Colonic mucosa (tissue), 4 donors: ENCODE results near the gene IL1R2. TPM values are rescaled to one million over a fixed set of nuclear protein-coding genes. Genes with fewer than 3 reads are reported as not detected.

Source experiments
- DNase-seq: peaks from one replicate; pipeline ENCODE4 v3.0.0-alpha.2; 2020
- H3K27ac ChIP-seq: fragments of 200-600 bp; one replicate; pipeline ENCODE4 v1.8.0; 2021
- H3K27me3 ChIP-seq: fragments of 200-600 bp; one replicate; pipeline ENCODE4 v1.8.0; 2021
- H3K36me3 ChIP-seq: fragments of 200-600 bp; one replicate; pipeline ENCODE4 v1.8.0; 2021
- H3K4me1 ChIP-seq: fragments of 200-600 bp; one replicate; pipeline ENCODE4 v1.8.0; 2021; ENCODE audit warnings: mild to moderate bottlenecking
- H3K4me3 ChIP-seq: fragments of 200-600 bp; one replicate; pipeline ENCODE4 v1.8.0; 2021
- H3K9ac ChIP-seq, 2 donors: one replicate each; pipeline ENCODE4 v1.7.0; 2013; ENCODE audit warnings: control low read depth in 2 of 2, low read depth in 2 of 2, low read length in 2 of 2
- H3K9me3 ChIP-seq: fragments of 200-600 bp; one replicate; pipeline ENCODE4 v1.8.0; 2021
- CTCF ChIP-seq: fragments of 200-600 bp; IDR thresholded peaks from one replicate; pipeline ENCODE4 v1.8.0; 2022; ENCODE audit warnings: antibody characterized with exemption, mild to moderate bottlenecking
- intact Hi-C: fragments of 100-400 bp; cut with DNase I; formaldehyde crosslinking; loops from one replicate; pipeline ENCODE4 v1.14.1; 2022
- total RNA-seq, 2 donors: library from RNA; stranded (reverse); fragmentation: NEBNext Ultra II Directional in 1 of 2; extraction: Animal tissue kit (Norgen Biotek cat#: 25700) in 1 of 2; gene quantifications; one replicate each; pipeline ENCODE4 v1.2.1, GENCODE V29; 2021
- donor health status: healthy.
- donor health status: DM: no; HTN: no; CAD: no.
- donor health status: DM: no; HTN: no; CAD: no.

Gene IL1R2
- total RNA-seq, 2 donors from 2014 or later = 50.1 to 152 TPM

GRCh38 chr2:101985793-101986164 lies 6.0 kb upstream of the IL1R2 start:
- Histone ChIP-seq H3K27me3 (no peaks in the 10 kb centered on the region), H3K9me3 (no peaks in the 10 kb centered on the region), H3K4me1 (peaks cover 13% of the 10 kb centered on the region), H3K27ac (peak overlapping the region; percentile 71), H3K36me3 (no peaks in the 10 kb centered on the region), H3K4me3 (no peak overlapping the region), H3K9ac (peak overlapping the region in 1 of 2 donors; percentile 43)
- TF ChIP-seq CTCF = no peak
- intact Hi-C loops = no loop called here
- DNase-seq = peak; percentile 67

DNA sequence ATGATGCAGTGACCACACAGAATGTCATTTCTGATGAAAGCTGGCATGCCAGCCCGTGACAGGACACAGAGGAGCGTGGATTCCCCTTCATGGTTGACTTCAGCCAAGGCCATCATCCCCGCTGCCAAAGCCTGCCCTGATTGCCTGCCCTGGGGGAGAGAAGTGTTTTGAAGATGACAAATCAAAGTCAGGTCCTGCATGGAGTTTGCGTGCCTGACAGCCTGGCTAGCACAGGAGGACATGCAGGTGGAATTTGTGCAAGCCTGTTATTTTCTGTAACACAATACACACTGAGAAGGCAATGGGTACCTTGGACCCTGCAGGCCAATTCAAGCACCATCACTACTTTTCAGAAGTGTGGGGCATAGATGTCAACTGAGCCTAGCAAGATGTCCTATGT lies 5.4 kb upstream of the IL1R2 start:
- Histone ChIP-seq H3K4me3 (no peak overlapping the region), H3K4me1 (peaks cover 13% of the 10 kb centered on the region), H3K27ac (peak overlapping the region; percentile 71), H3K27me3 (no peaks in the 10 kb centered on the region), H3K9ac (peak overlapping the region in 1 of 2 donors; percentile 43), H3K9me3 (no peaks in the 10 kb centered on the region), H3K36me3 (no peaks in the 10 kb centered on the region)
- no peak for TF ChIP-seq CTCF
- intact Hi-C loops = no loop called here
- DNase-seq = no peak

DNA sequence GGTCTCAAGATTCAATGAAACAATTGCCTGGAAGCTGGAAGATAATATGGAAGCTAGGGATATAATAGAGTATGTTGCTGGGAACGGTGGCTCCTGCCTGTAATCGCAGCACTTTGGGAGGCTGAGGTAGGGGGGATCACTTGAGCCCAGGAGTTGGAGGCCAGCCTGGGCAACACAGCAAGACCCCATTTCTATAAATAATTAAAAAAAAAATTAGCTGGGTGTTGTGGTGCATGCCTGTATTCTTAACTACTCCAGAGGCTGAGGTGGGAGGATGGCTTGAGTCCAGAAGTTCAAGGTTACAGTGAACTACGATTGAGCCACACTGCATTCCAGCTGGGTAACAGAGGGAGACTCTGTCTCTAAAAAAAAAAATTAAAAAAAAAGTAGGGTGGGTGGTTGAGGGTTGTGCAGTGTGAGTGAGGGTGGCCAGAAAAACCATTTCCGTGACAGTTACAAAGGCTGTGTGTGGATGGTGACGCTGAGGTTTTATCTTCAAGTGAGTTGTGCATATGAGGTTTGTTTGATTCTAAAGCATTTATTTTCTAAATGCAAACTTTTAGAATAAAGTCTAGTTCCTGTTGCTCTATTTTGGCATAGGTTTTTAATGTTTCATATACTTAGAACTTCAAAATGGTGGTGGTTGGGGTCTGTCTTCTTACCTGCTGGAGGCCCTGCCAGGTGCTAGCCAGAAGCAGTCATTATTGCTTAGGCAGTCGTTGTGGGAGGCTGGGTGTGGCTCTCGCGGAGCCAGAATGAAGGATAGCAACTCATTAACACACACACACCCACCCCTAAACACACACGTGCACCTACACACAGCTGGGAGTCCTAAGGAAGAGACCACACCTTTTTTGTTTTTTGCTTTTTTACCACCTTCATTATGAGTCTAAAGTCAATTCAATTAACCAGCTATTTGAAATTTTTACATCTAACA lies 4.7 kb upstream of the IL1R2 start:
- intact Hi-C loops = no loop called here
- peak overlapping the region; percentile 71 for H3K27ac ChIP-seq
- peak overlapping the region in 1 of 2 donors; percentile 79 for H3K9ac ChIP-seq
- no peaks in the 10 kb centered on the region for H3K9me3 ChIP-seq
- peaks cover 13% of the 10 kb centered on the region for H3K4me1 ChIP-seq
- H3K4me3 ChIP-seq = no peak overlapping the region
- no peak for TF ChIP-seq CTCF
- H3K27me3 ChIP-seq = no peaks in the 10 kb centered on the region
- H3K36me3 ChIP-seq = no peaks in the 10 kb centered on the region
- peak; percentile 88 for DNase-seq

- no peak overlapping the region for H3K4me3 ChIP-seq
- no peaks in the 10 kb centered on the region for H3K9me3 ChIP-seq
- no peak for TF ChIP-seq CTCF
- peaks cover 13% of the 10 kb centered on the region for H3K4me1 ChIP-seq
- intact Hi-C loops = no loop called here
- H3K27ac ChIP-seq = peak overlapping the region; percentile 71
- DNase-seq = peak; percentile 47
- no peaks in the 10 kb centered on the region for H3K36me3 ChIP-seq
- peak overlapping the region; percentile 6 to 79 for H3K9ac ChIP-seq
- H3K27me3 ChIP-seq = no peaks in the 10 kb centered on the region
These were observed 3.9 kb upstream of the IL1R2 start for GRCh38 chr2:101987832-101988231.

GRCh38 chr2:101988541-101988940 lies 3.2 kb upstream of the IL1R2 start:
- H3K27ac ChIP-seq = no peak overlapping the region

More at GRCh38 chr2:101988541-101988940, 3.2 kb upstream of the IL1R2 start:
- Histone ChIP-seq H3K9ac (peak overlapping the region; percentile 6 to 79), H3K36me3 (no peaks in the 10 kb centered on the region), H3K9me3 (no peaks in the 10 kb centered on the region), H3K27me3 (no peaks in the 10 kb centered on the region), H3K4me1 (peaks cover 13% of the 10 kb centered on the region), H3K4me3 (no peak overlapping the region)
- DNase-seq = no peak
- TF ChIP-seq CTCF = no peak
- intact Hi-C loops = no loop called here
